Measurements from ENCODE around the gene ACADSB. TPM values are rescaled to one million over a fixed set of nuclear protein-coding genes. Genes with fewer than 3 reads are reported as not detected.

Gene ACADSB
- total and polyA plus RNA-seq, 2 donors (not counting 1 experiment from before 2014, with no cell fraction given) = 6.8 to 27.8 TPM

DNA sequence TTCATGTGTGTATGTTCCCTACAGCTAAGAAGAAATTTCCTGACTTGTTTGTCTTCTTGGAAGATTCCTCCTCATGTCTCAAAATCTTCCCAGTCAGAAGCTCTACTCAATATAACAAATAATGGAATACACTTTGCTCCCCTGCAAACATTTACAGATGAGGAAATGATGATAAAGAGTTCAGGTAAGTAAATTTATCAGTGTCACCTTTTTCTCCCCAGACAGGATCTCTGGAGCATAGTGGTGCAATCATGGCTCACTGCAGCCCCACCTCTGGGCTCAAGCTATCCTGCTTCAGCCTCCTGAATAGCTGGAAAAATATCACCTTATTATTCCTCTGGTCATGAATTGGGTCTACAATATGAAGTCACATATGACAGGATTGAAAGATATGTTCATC lies 25.5 kb downstream of the ACADSB start:
- no peaks in the 10 kb centered on the region for H3K9me3 ChIP-seq (ENCODE audit: control extremely low read depth in 1 of 3, control insufficient read depth in 2 of 3, insufficient read depth in 1 of 3, low read length in 2 of 3)
- no peaks in the 10 kb centered on the region for H4K20me1 ChIP-seq (ENCODE audit: control insufficient read depth, insufficient read depth, low read length, poor library complexity, severe bottlenecking)
- Mint-ChIP-seq H3K27me3 (no peaks in the 10 kb centered on the region), H3K4me3 (no peak overlapping the region), H3K4me1 (no peaks in the 10 kb centered on the region), H3K27ac (no peak overlapping the region), H3K9me3 (ENCODE audit: insufficient read depth) (no peaks in the 10 kb centered on the region)
- POLR2A ChIA-PET = no interaction called here
- DNase-seq (no peak), ATAC-seq (ENCODE audit: low read depth) (no peak)
- no peaks in the 10 kb centered on the region for H3K4me1 ChIP-seq (ENCODE audit: control insufficient read depth in 2 of 2, insufficient read depth in 2 of 2, low read length in 2 of 2)
- H3K4me3 ChIP-seq (ENCODE audit: control extremely low read depth in 1 of 5, extremely low read depth in 1 of 5, insufficient read depth in 1 of 5, low read depth in 2 of 5, low read length in 4 of 5) = no peak overlapping the region
- no peaks in the 10 kb centered on the region for H3K27me3 ChIP-seq (replicated peaks in 1 of 4; ENCODE audit: control extremely low read depth in 1 of 4, control insufficient read depth in 3 of 4, insufficient read depth in 4 of 4, low read length in 3 of 4)
- TF ChIP-seq EZH2 (IDR thresholded peaks at IDR 0.05; ENCODE audit: borderline replicate concordance, insufficient read depth, low read depth, low read length, poor library complexity, severe bottlenecking) = no peak
- TF ChIP-seq, protein P1, sequence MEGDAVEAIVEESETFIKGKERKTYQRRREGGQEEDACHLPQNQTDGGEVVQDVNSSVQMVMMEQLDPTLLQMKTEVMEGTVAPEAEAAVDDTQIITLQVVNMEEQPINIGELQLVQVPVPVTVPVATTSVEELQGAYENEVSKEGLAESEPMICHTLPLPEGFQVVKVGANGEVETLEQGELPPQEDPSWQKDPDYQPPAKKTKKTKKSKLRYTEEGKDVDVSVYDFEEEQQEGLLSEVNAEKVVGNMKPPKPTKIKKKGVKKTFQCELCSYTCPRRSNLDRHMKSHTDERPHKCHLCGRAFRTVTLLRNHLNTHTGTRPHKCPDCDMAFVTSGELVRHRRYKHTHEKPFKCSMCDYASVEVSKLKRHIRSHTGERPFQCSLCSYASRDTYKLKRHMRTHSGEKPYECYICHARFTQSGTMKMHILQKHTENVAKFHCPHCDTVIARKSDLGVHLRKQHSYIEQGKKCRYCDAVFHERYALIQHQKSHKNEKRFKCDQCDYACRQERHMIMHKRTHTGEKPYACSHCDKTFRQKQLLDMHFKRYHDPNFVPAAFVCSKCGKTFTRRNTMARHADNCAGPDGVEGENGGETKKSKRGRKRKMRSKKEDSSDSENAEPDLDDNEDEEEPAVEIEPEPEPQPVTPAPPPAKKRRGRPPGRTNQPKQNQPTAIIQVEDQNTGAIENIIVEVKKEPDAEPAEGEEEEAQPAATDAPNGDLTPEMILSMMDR (IDR thresholded peaks at IDR 0.05) = no peak
- H3K4me2 ChIP-seq (replicated peaks; ENCODE audit: low read depth, low read length, poor library complexity, severe bottlenecking) = no peak overlapping the region
- H3K9ac ChIP-seq (ENCODE audit: low read length) = no peak overlapping the region
- intact Hi-C loops (cut with micrococcal nuclease) = no loop called here
- CTCF ChIA-PET = interaction anchor here (0.7 to 1.6 kb wide), 4 partner anchors 9 to 386 kb away, joined by 3 to 6 read pairs (median 3); no protein-coding TSS in a partner anchor
- peaks cover 0 to 13% of the 10 kb centered on the region in 2 experiments for H3K36me3 ChIP-seq (replicated peaks in 1 of 2; ENCODE audit: control extremely low read depth in 1 of 2, control insufficient read depth in 1 of 2, extremely low read depth in 1 of 2, insufficient read depth in 2 of 2, low read length in 1 of 2)
- H3K79me2 ChIP-seq (ENCODE audit: control insufficient read depth, insufficient read depth, low read length) = no peaks in the 10 kb centered on the region
- no peak overlapping the region for H3K27ac ChIP-seq (ENCODE audit: low read length in 2 of 2)
- no peak overlapping the region for H2AFZ ChIP-seq (ENCODE audit: insufficient read depth, low read depth, low read length, poor library complexity, severe bottlenecking)

DNA sequence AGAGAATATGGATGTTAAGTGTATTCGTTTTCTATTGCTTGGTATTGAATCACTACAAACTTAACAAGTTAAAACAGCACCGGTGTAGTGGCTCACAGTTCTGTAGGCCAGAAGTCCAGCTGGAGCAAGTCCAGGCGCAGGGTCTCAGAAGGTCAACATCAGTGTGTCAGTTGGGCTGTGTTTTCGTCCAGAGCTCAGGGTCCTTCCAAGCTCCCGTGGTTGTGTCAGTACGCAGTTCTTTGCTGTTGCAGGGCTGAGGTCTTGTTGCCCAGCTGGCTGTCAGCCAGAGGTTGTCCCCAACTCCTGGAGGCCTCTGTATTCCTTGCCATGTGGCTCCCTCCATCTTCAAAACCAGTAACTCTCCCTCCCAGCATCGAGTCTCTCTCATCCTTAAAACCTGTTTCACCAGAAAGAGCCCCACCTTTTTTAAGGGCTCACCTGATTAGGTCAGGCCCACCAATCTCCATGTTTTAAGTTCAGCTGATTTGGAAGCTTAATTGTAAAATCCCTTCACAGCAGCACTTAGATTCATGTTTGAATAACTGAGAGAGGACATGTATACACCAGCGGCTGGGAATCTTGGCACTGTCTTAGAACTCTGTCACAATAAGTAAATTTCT lies 26.8 kb downstream of the ACADSB start:
- H3K27ac ChIP-seq (ENCODE audit: low read length in 2 of 2) = no peak overlapping the region
- H3K27ac Mint-ChIP-seq = no peak overlapping the region
- no peaks in the 10 kb centered on the region for H3K9me3 ChIP-seq (ENCODE audit: control extremely low read depth in 1 of 3, control insufficient read depth in 2 of 3, insufficient read depth in 1 of 3, low read length in 2 of 3)
- intact Hi-C loops (cut with micrococcal nuclease) = no loop called here
- no peak overlapping the region for H3K4me2 ChIP-seq (replicated peaks; ENCODE audit: low read depth, low read length, poor library complexity, severe bottlenecking)
- 88% methylated on average over 6 of the region's 8 CpGs for WGBS (ENCODE audit: insufficient coverage)
- no peaks in the 10 kb centered on the region for H3K27me3 ChIP-seq (replicated peaks in 1 of 4; ENCODE audit: control extremely low read depth in 1 of 4, control insufficient read depth in 3 of 4, insufficient read depth in 4 of 4, low read length in 3 of 4)
- no peaks in the 10 kb centered on the region for H3K79me2 ChIP-seq (ENCODE audit: control insufficient read depth, insufficient read depth, low read length)
- peaks cover 0 to 13% of the 10 kb centered on the region in 2 experiments for H3K36me3 ChIP-seq (replicated peaks in 1 of 2; ENCODE audit: control extremely low read depth in 1 of 2, control insufficient read depth in 1 of 2, extremely low read depth in 1 of 2, insufficient read depth in 2 of 2, low read length in 1 of 2)
- no peak overlapping the region for H3K9ac ChIP-seq (ENCODE audit: low read length)
- H4K20me1 ChIP-seq (ENCODE audit: control insufficient read depth, insufficient read depth, low read length, poor library complexity, severe bottlenecking) = no peaks in the 10 kb centered on the region
- ChIA-PET POLR2A (no interaction called here), CTCF (no interaction called here)
- no peak overlapping the region for H3K4me3 ChIP-seq (ENCODE audit: control extremely low read depth in 1 of 5, extremely low read depth in 1 of 5, insufficient read depth in 1 of 5, low read depth in 2 of 5, low read length in 4 of 5)
- DNase-seq (no peak), ATAC-seq (ENCODE audit: low read depth) (no peak)
- TF ChIP-seq, protein P1 (IDR thresholded peaks at IDR 0.05) = no peak
- TF ChIP-seq EZH2 (IDR thresholded peaks at IDR 0.05; ENCODE audit: borderline replicate concordance, insufficient read depth, low read depth, low read length, poor library complexity, severe bottlenecking) = no peak
- no peak overlapping the region for H2AFZ ChIP-seq (ENCODE audit: insufficient read depth, low read depth, low read length, poor library complexity, severe bottlenecking)
- H3K4me3 Mint-ChIP-seq = no peak overlapping the region
- no peaks in the 10 kb centered on the region for H3K4me1 Mint-ChIP-seq
- H3K27me3 Mint-ChIP-seq = no peaks in the 10 kb centered on the region
- no peaks in the 10 kb centered on the region for H3K9me3 Mint-ChIP-seq (ENCODE audit: insufficient read depth)
- H3K4me1 ChIP-seq (ENCODE audit: control insufficient read depth in 2 of 2, insufficient read depth in 2 of 2, low read length in 2 of 2) = no peaks in the 10 kb centered on the region

Data from B cell (primary cell).